BJ (cell line): Measurements from ENCODE around the gene OSGEPL1. TPM values are rescaled to one million over a fixed set of nuclear protein-coding genes. Genes with fewer than 3 reads are reported as not detected.
A peak's percentile ranks its signal among the peaks of the same experiment; 100 is the strongest.

Experiments
- CTCF ChIA-PET: fragments of 350-600 bp; formaldehyde crosslinking; extraction: SDS; loops from one replicate; lab custom pipeline; 2021; ENCODE audit warnings: antibody characterized with exemption, inconsistent platforms; lab: Yijun Ruan, JAX
- POLR2A ChIA-PET: fragments of 300-600 bp; sonication (Branson Sonifier 250); formaldehyde crosslinking; extraction: SDS; loops from one replicate; lab custom pipeline; 2021; ENCODE audit warnings: antibody characterized with exemption; lab: Charles Lee
- DNase-seq: peaks from one replicate; pipeline ENCODE4 v3.0.0-alpha.2; 2011; ENCODE audit warnings: low read depth
- H3K27me3 ChIP-seq: 2 replicates; pipeline ENCODE4 v1.6.0; 2011; ENCODE audit warnings: low read length; ENCODE audit not compliant: control insufficient read depth, insufficient read depth
- H3K36me3 ChIP-seq: 2 replicates; pipeline ENCODE4 v1.5.1; 2011; ENCODE audit warnings: low read length; ENCODE audit not compliant: control insufficient read depth, insufficient read depth
- H3K4me3 ChIP-seq: 2 replicates; pipeline ENCODE4 v1.5.1; 2011; ENCODE audit warnings: low read depth, mild to moderate bottlenecking, control low read depth, low read length
- CTCF ChIP-seq: IDR thresholded peaks from 2 replicates; pipeline ENCODE4 v1.5.1; 2011; ENCODE audit warnings: low read depth, mild to moderate bottlenecking, control low read depth, inconsistent platforms, low read length, moderate library complexity; ENCODE audit not compliant: insufficient read depth
- polyA plus RNA-seq: library from polyadenylated mRNA; depleted of rRNA; stranded (reverse); fragments of >200 nt; gene quantifications from 2 replicates; pipeline ENCODE4 v1.2.3, GENCODE V29; 2011

OSGEPL1 gene
- polyA plus RNA-seq, 1 experiment = 3.2 TPM

DNA sequence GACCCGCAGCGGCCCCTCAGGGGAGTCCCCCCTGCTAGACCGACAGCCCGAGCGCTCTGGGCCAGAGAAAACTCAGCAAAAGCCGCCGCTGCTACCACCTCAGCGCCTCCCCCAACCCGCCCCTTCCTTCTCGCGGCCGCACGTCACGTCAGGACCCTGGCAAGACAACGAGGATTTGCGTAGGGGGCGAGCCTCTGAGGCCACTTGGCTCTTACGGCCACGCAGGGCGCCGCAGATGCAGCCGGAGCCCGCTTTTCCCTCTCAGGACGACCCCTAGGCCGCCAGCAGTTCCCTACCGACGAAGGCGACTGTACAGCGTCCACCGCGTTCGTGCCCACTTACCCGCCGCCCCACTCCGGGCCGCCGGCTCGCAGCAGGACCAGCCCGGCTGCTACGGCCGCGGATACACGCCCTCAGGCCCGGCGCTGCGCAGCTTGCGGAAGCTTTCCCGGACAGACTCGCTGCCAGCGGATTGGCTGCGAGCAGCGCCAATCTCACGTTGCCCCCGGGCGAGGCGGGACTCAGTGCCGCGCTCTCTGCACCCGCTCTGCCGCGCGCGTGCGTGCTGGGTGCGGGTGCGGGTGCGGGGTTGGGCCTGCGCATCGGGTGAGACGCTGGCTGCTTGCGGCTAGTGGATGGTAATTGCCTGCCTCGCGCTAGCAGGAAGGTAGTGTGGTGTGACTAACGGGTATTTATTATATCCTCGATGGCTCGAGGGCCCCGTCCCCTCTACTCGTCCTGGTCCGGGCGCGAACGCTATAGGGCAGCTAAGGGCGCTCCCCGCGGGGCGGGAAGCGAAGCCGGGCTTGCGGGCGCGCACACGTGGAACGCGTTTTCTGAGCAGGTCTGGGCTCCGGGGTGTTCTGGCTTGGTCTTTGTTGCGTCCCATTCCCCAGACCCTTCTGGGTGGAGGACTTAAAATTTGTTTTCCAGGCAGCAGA is 21.6 kb upstream of the OSGEPL1 start, which contains the start of the genes ORMDL1 and PMS1:
ORMDL1 (minus strand) TSS at position 413 of the 941 bp plus-strand sequence. CDS start 1,744 bp downstream, outside the sequence.
PMS1 (plus strand) TSS at position 524 of the 941 bp plus-strand sequence. CDS start 7,360 bp downstream, outside the sequence.
- H3K27me3 ChIP-seq = no peaks in the 10 kb centered on the region
- TF ChIP-seq CTCF = no peak
- 0 out of 2 replicates have a peak, but pooled peaks cover 2% of the 10 kb centered on the region for H3K36me3 ChIP-seq
- H3K4me3 ChIP-seq = peak within 1 kb of the TSS; percentile 64
- peak; percentile 71 for DNase-seq
- POLR2A ChIA-PET = no interaction called here
- CTCF ChIA-PET = interaction anchor here (0.7 to 1.6 kb wide), 5 partner anchors 15 to 536 kb away, joined by 3 to 6 read pairs (median 3); partner anchors contain the start of genes HIBCH and OSGEPL1

- DNase-seq = no peak
- CTCF ChIA-PET = interaction anchor here (0.9 to 1.6 kb wide), 4 partner anchors 15 to 537 kb away, joined by 3 to 6 read pairs (median 4); partner anchors contain the start of genes HIBCH and OSGEPL1
- POLR2A ChIA-PET = no interaction called here
Measured at GRCh38 chr2:189783451-189783926, 20.9 kb upstream of the OSGEPL1 start.

GRCh38 chr2:189782221-189782671 is 19.7 kb upstream of the OSGEPL1 start:
- POLR2A ChIA-PET = no interaction called here
- no peak for DNase-seq
- CTCF ChIA-PET = interaction anchor here (0.6 kb wide), 1 partner anchor 286 kb away, joined by 3 read pairs; no protein-coding TSS in a partner anchor
- Histone ChIP-seq H3K4me3 (peak overlapping the region; percentile 20), H3K36me3 (peaks cover 4% of the 10 kb centered on the region; the same call in 1 of the 2 replicates), H3K27me3 (no peaks in the 10 kb centered on the region)
- TF ChIP-seq CTCF = no peak

More at GRCh38 chr2:189783451-189783926, 20.9 kb upstream of the OSGEPL1 start:
- TF ChIP-seq CTCF = no peak
- H3K4me3 ChIP-seq = peak overlapping the region; percentile 64
- H3K36me3 ChIP-seq = peaks cover 4% of the 10 kb centered on the region; the same call in 1 of the 2 replicates
- no peaks in the 10 kb centered on the region for H3K27me3 ChIP-seq

DNA sequence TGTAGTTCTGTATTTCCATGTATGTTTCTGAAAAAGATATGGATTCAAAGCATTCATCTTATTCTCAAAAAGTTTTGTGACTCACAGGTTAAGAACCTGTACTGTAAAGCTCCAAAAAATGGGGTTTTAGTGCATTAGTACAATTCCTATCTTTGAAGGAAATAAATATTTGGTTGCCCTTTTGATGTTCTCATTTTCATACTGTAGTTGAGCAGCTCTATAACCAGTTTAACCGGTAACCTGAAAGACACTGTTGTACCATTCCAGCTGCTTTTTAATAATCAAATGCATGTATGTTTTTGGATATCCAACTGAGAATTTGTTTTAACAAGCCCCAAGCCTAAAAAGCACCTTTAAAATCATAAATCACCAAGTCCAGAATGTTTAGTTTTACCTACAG is 9.6 kb upstream of the OSGEPL1 start:
- H3K4me3 ChIP-seq = no peak overlapping the region
- no peak for TF ChIP-seq CTCF
- CTCF ChIA-PET = interaction anchor here (1.3 to 2.7 kb wide), 2 partner anchors 9 to 10 kb away, joined by 4 to 10 read pairs; partner anchors contain the start of gene OSGEPL1
- no peak for DNase-seq
- POLR2A ChIA-PET = no interaction called here
- no peaks in the 10 kb centered on the region for H3K27me3 ChIP-seq
- peaks cover 7% of the 10 kb centered on the region for H3K36me3 ChIP-seq
